ENCODE results near the gene IGFBP5.
A peak's percentile ranks its signal among the peaks of the same experiment; 100 is the strongest.

Gene IGFBP5

DNA sequence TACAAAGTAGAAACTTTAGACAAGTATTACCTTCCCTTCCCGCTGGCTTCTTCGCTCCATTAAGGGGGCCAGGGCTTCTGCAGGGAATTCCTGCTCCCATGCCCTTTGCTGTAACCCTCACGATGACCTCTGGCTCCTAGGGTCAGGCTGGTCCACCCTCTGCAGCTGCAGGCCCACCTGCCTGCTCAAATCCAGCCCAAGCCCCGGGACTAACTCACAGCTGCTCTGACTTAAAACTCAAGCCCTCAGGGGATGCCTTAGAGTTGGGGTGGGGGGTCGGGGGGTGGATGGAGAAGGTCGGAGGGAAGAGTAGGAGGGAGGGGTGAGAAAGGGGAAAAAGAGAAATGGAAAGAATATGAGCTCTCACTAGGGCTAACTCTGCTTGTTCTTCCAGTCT is 4.9 kb downstream of the IGFBP5 start:
- no peak for DNase-seq (ENCODE audit: low read depth, low spot score)
- no peak overlapping the region for H3K27ac ChIP-seq

DNA sequence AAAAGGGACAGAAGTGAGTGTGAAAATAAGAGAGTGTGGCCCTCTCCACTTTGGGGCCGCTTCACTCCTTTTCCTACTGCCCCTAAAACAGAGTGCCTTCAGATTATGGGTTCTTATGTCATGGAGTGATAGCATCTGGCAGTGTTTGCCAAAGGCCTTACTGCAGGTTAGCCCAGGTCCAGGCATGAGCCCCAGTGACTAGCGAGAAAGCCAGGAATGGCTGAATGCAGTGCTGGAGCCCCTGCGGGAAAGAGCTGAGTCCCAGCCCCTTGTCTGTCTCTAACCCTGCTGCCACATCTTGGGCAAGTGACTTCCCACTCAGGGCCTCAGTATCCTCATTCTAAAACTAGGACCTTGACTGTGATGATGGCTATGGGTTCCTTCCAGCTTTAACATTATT is 6.0 kb downstream of the IGFBP5 start:
- DNase-seq (ENCODE audit: low read depth, low spot score): no peak
- no peak overlapping the region for H3K27ac ChIP-seq

- DNase-seq (ENCODE audit: low read depth, low spot score): no peak
- H3K27ac ChIP-seq: no peak overlapping the region
Observed at GRCh38 chr2:216688731-216689340, 6.5 kb downstream of the IGFBP5 start.

- no peak overlapping the region for H3K27ac ChIP-seq
- DNase-seq (ENCODE audit: low read depth, low spot score): no peak
Observed at GRCh38 chr2:216687646-216688045, 7.7 kb downstream of the IGFBP5 start.

DNA sequence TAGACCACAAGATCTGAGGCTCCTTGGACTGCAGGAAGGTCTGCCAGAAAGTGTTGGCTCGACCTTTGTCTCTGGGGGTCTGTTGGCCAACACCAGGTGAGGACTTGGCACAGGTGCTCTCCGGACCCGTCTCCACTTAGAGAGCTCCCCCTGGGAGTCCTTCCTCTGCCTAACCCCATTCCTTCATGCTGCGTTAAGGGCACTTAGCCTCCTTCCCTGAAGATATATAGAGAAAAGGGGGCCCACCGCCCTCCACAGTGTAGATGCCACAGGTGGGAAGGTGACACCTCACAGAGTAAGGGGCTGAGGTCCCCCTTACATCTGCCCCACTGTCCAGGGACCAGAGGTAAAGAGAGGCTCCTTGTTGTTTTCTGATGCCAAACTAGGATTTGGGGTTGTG is 8.2 kb downstream of the IGFBP5 start:
- DNase-seq (ENCODE audit: low read depth, low spot score): no peak

GRCh38 chr2:216685327-216685875 is 9.9 kb downstream of the IGFBP5 start:
- DNase-seq (ENCODE audit: low read depth, low spot score): no peak
- H3K27ac ChIP-seq: no peak overlapping the region

More for the DNA sequence above, 8.2 kb downstream of the IGFBP5 start:
- no peak overlapping the region for H3K27ac ChIP-seq

DNA sequence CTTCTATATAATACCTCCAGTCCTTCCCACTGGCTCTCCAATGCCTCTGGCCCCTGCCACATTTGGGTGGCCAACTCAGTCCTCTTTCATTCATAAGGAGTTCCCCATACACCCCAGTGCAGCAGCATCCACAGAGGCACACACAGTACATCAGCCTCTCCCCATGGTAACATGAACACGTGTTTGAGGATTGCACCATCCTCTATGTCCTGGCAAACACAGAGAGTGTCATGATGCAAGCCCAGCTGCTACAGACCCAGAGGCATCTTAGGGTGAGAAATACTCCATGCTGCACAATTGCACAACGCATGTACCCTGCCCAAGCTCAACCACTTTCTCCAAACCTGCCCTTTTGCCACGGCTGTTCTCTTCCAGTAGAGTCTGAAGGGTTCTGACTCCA is 11.5 kb downstream of the IGFBP5 start:
- no peak overlapping the region for H3K27ac ChIP-seq
- peak; percentile 86 for DNase-seq (ENCODE audit: low read depth, low spot score)

DNA sequence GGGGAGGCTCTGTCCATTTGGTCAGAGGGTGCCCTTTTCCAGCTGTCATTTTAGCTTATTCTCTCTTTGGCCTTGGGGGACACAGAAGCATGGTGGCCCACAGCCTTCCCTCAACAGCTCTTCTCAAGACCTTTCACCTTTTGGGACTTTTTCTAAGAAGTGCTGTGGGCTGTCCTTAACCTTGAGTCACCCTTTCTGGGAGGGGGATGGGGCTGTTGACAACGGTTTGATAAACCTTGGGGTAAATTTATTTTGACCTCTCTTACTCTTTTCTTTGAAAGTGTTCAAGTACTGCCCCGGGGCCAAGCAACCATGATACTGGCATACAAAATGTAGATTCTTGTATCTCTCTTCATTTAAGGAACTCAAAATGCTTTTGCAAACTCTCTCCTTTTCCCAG is 13.7 kb downstream of the IGFBP5 start:
- DNase-seq (ENCODE audit: low read depth, low spot score): no peak
- H3K27ac ChIP-seq: peak overlapping the region; percentile 67

- no peak for DNase-seq (ENCODE audit: low read depth, low spot score)
- no peak overlapping the region for H3K27ac ChIP-seq
Observed at GRCh38 chr2:216680951-216681629, 14.3 kb downstream of the IGFBP5 start.

GRCh38 chr2:216679658-216680024 is 15.7 kb downstream of the IGFBP5 start:
- no peak for DNase-seq (ENCODE audit: low read depth, low spot score)
- H3K27ac ChIP-seq: no peak overlapping the region

- no peak for DNase-seq (ENCODE audit: low read depth, low spot score)
- no peak overlapping the region for H3K27ac ChIP-seq
Observed at GRCh38 chr2:216678813-216679657, 16.3 kb downstream of the IGFBP5 start.

GRCh38 chr2:216678098-216678465 is 17.3 kb downstream of the IGFBP5 start:
- DNase-seq (ENCODE audit: low read depth, low spot score): no peak
- no peak overlapping the region for H3K27ac ChIP-seq

GRCh38 chr2:216677439-216678097 is 17.8 kb downstream of the IGFBP5 start:
- DNase-seq (ENCODE audit: low read depth, low spot score): no peak

DNA sequence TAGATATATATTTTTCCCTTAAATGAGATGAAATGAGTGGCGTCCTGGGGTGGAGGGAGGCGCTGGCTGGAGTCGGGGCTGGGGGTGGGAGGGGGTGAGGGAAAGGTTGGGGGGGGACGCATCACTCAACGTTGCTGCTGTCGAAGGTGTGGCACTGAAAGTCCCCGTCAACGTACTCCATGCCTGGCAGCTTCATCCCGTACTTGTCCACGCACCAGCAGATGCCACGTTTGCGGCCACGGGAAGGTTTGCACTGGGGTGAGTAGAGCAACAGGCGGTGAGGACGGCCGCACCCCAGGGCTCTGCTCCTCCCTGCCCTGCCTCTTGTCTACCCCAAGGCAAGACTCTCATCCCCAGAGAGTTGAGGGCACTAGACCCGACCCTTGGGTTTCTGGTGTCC is 18.7 kb downstream of the IGFBP5 start:
- no peak overlapping the region for H3K27ac ChIP-seq
- DNase-seq (ENCODE audit: low read depth, low spot score): no peak

More at GRCh38 chr2:216677439-216678097, 17.8 kb downstream of the IGFBP5 start:
- H3K27ac ChIP-seq: no peak overlapping the region

DNA sequence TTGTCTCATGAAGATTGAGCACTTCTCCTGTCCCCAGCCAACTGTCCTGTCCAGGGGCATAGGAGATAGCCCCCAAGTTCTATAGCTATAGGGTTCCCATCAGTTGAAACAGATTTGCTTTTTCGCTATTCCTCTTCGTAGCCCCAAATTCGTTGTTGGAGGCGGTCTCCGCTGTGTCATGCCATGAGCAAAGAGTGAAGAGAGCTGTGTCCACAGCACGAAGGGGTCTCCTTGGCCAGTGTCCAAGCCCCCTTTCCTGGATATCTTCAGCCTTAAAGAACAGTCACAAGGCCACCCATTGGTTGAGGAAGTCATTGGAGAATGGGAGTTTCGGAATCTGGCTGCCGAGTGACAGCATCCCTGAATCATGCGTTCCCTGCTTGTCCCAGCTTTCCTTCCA is 21.0 kb downstream of the IGFBP5 start:
- H3K27ac ChIP-seq: no peak overlapping the region

GRCh38 chr2:216673609-216674008 is 21.7 kb downstream of the IGFBP5 start:
- DNase-seq (ENCODE audit: low read depth, low spot score): no peak
- H3K27ac ChIP-seq: no peak overlapping the region

More for the DNA sequence above, 21.0 kb downstream of the IGFBP5 start:
- DNase-seq (ENCODE audit: low read depth, low spot score): no peak

- H3K27ac ChIP-seq: no peak overlapping the region
- no peak for DNase-seq (ENCODE audit: low read depth, low spot score)
Observed at GRCh38 chr2:216673021-216673420, 22.3 kb downstream of the IGFBP5 start.

DNA sequence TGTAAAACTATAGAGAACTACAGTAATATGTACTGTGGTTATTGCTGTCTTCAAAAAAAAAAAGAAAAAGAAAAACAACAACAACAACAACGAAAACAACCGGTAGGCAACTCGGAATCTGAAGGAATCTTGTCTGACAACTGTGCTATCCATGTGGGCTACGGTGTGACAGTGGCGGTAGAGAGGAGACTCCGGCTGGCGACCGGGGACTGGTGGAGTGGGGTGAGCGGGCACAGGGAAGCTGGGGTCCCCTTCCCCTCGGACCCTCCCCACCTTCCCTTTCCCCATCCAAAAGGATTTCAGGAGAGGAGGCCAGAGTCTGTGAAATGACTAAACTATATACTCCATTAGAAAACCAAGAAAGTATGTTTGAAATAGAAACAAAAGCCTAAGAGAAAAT is 22.9 kb downstream of the IGFBP5 start:
- no peak overlapping the region for H3K27ac ChIP-seq
- no peak for DNase-seq (ENCODE audit: low read depth, low spot score)

GRCh38 chr2:216671791-216672343 is 23.5 kb downstream of the IGFBP5 start:
- no peak for DNase-seq (ENCODE audit: low read depth, low spot score)
- no peak overlapping the region for H3K27ac ChIP-seq

DNA sequence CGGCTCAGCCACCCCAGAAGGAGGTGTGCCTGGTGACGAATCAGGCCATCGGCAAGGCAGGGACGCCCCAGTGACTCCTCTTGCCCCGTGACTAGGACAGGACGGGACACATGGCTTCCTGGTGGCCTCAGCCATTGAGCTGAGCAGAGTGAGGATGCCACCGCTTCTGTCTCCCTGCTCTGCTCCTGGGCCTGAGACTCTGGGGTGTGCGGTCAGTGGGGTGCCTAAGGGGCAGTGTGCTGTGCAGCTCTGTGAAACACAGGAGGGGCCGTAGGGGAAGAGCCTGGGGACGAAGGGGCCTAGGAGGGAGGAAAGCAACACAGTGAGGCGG is 24.3 kb downstream of the IGFBP5 start:
- H3K27ac ChIP-seq: no peak overlapping the region
- DNase-seq (ENCODE audit: low read depth, low spot score): no peak
